ENCODE results near the gene PML.
"Not testable (repeated sequence)": the region's sequence is repeated elsewhere in the genome, so short reads cannot be mapped to it uniquely, and the experiment has no call there.

PML gene

DNA sequence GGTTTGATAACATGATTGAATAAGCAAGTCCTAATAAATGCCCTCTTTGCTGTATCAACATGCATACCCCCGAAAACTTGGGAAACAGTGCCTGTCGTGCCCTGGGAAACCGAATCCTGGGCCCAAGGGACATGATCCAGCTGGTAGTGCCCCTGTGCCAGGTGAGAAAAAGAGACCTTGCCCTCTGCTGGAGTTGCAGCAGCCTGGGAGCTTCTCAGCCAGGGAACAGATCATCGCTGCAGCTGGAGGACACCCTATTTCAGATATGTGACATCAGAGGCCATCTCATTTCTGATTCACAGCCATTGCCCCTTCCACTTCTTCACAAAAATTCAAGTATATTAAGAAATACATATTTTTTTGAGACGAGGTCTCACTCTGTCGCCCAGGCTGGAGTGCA is 34.7 kb upstream of the PML start:
- DNase-seq = no peak

GRCh38 chr15:73960472-73961070 is 33.9 kb upstream of the PML start:
- DNase-seq = not testable (repeated sequence)

DNA sequence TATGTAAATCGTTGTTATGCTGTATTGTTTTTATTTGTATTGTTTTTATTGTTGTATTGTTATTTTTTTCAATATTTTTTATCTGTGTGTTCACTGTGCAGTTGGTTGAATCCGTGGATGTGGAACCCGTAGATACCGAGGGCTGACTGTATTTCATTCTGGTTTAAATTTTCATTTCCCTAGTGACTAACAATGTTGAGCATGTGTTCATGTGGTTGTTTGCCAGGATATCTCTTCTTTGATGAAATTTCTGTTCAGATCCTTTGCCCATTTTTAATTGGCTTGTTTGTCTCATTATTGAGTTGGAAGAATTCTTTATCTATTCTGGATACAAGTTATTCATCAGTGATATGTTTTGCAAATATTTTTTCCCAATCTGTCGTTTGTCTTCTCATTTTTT is 32.1 kb upstream of the PML start:
- DNase-seq = no peak

DNA sequence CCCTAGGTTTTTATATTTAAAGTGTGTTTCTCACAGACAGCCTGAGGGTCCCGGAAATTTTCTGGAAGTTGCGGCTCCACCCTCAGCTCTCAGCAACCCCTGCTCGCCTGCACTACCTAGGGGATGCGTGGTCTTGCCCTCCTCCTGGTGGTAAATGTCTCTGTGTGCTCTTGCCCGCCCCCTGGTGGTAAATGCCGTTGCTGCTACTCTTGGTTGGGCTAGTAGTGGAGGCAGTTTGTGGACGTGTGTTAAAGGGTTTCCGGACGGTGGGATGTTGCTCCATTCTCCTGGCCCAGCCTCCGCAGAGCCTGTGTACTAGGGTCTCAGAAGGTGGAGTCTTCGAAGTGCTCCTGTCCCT is 29.8 kb upstream of the PML start:
- DNase-seq = peak; percentile 93

GRCh38 chr15:73965094-73965757 is 29.3 kb upstream of the PML start:
- peak; percentile 22 for DNase-seq

DNA sequence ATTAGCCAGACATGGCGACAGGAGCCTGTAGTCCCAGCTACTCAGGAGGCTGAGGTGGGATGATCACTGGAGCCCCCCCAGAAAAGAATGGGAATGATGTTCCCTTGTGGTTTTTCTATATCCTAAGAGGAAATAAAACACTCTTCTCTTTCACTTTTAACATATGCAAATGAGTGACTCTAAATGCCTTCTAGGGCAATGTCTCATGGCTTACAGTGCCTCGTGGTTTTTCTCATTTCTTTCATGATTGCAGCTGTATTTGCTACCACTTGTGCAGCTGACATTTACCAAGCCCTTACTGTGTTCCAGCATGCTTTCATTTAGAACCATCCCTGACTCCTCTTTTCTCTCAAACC is 28.8 kb upstream of the PML start:
- peak; percentile 36 for DNase-seq

GRCh38 chr15:73968461-73968860 is 26.1 kb upstream of the PML start:
- no peak for DNase-seq

GRCh38 chr15:73969151-73969759 is 25.3 kb upstream of the PML start:
- no peak for DNase-seq

GRCh38 chr15:73972984-73973682 is 21.4 kb upstream of the PML start:
- DNase-seq = peak; percentile 89

GRCh38 chr15:73973683-73974200 is 20.8 kb upstream of the PML start:
- DNase-seq = not testable (repeated sequence)

DNA sequence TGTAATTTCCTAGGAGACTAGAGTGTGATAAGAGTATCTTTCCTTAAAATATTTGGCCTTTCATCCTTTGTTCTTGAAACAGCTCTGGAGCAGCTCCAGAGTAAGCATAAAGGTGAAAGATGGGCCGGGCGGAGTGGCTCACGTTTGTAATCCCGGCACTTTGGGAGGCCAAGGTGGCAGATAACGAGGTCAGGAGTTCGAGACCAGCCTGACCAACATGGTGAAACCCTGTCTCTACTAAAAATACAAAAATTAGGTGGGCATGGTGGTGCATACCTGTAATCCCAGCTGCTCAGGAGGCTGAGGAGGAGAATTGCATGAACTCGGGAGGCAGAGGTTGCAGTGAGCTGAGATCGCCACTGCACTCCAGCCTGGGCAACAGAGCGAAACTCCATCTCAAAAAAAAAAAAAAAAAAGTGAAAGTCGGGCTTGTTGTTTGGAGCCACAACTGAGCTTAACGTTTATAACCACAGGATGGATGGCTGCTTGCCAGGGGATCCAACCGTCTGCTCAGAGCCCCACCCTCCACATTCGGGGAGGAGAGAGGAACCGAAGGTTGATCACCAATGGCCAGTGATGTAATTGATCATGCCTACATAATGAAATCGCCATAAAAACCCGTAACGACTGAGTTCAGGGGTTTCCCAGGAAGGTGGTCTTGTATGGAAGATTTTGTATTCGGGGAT is 18.9 kb upstream of the PML start:
- not testable (repeated sequence) for DNase-seq

- DNase-seq = no peak
Observed at GRCh38 chr15:73978896-73979295, 15.6 kb upstream of the PML start.

GRCh38 chr15:73979636-73980035 is 14.9 kb upstream of the PML start:
- DNase-seq = no peak

DNA sequence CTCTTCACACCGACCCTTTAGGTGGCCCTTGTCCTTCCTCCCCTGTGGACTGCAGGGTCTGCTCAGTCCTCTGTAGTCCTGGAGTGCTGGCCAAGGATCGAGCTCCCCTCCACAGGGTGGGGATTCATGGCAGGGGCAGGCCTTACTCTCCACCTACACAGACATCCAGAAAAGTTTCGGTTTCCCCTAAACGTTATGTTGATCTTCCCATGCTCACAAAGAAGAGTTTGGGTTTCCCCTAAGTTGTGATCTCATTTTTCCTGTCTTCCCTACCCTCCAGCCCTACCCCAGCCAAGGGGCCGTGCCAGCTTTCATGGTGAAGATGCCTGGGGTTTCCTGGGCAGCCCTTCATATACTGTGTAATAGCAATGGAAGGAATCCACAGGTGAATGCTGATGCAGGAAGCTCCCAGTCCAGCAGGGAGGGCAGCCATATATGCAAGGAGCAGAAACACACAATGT is 12.7 kb upstream of the PML start:
- DNase-seq = no peak

GRCh38 chr15:73982222-73982962 is 12.1 kb upstream of the PML start:
- DNase-seq = no peak

DNA sequence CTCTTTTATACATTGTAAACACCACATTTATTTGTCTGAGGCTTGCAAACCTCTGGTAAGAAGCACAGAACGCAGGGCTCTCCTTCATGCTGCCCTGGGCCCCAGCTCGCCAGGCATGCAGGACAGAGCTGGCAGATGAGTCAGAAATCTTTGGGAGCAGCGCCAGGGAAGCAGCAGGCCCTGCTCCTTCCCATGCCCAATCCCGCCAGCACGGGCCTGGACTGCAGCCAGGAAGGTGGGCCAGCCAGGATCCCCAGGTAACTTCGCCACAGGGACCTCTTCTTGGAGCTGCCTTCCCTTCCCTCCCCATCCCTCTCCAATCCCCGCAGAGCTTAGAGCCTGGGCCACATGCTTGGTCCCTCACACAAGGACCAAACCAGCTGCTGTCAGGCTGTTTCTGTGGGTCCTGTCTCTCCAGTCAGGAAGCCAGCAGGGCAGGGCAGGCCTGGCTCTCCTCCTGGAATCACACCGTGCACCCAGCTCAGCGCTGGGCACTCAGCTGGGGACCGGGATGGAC is 11.2 kb upstream of the PML start:
- DNase-seq = no peak

DNA sequence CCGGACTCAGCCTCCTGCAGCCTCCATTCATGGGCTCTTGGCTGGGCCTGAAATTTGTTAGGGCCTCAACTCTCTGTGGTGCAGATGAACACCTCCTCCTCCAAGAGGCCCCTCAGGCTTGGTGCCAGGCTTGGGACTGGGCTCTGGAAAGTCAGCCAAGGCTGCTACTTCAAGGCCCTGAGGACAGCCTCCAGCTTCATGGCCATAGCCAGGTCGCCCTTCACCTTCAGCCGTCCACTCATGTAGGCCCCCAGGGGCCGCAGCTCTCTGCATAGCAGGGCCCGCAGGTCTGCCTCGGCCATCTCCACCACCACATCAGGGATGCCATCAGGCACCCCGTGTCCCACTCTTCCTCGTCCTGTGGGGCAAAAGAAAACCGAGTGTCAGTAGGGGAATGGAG is 10.7 kb upstream of the PML start:
- no peak for DNase-seq

DNA sequence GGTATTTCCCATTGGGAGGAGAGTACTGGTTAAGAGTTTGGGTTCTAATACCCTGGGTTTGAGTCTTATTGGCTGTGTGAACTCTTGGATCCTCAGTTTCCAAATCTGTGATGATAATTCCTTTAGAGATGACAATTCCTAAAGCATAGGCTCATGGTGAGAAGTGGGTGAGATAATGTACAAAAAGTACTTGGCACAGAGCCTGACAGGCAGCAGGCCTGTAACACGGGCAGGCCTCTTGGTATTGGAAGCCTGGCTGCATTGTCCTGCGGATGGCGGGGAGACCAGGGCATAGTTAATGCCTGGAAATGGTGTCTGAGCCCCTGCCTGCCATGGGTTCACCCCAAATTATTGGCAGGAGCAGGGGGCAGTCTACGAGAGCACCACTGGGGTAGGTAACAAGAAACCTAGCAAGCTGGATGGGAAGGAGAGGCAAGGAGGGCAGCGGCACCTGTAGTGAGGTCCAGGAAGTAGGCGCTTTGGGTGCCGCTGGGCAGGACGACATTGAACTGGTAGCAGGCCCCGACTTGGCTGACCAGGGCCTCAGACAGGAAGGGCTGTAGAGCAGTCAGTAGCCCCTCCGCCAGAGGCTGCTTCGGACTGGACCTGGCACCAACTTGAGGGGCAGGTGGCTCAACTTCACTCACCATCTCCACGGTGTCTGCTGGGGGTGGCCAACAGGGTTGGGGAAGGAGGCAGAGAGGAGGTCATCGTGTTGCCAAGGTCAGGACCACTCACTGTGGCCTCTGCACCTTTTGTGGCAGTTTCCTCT is 10.1 kb upstream of the PML start:
- no peak for DNase-seq

GRCh38 chr15:73985101-73985873 is 9.2 kb upstream of the PML start:
- no peak for DNase-seq

DNA sequence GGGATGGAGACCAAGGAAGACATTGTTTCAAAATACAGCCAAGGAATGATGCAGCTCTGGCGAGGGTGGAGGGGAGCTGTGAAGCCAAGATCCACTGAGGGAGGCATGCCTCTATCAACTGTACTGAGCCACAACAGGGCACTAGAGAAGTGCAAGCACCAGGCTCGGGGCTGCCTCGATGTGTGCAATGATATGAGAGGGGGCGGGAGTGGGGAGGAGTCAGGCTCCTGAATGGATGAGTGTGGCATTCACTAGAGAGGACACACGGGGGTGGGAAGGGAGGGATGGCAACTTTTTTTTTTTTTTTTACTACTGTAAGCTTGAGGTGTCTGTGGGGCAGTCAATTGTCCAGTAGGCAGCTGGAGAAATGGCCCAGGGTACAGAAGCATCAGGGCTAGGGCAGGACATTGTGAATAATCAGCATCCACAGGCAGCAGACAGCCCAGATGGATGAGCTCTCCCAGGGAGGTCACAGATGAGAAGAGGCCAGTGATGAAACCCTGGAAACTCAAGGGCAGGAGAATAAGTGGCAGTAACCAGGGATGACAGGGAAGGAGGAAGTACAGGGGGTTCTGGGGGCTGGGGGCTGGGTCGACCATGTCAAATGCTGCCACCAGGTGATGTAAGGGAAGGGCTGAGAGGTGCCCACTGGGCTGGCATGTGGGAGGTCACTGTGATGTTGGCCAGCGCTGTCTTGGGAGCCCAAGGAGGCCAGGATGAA is 8.3 kb upstream of the PML start:
- no peak for DNase-seq
